ENCODE data around the gene CREB3L2.

DNA sequence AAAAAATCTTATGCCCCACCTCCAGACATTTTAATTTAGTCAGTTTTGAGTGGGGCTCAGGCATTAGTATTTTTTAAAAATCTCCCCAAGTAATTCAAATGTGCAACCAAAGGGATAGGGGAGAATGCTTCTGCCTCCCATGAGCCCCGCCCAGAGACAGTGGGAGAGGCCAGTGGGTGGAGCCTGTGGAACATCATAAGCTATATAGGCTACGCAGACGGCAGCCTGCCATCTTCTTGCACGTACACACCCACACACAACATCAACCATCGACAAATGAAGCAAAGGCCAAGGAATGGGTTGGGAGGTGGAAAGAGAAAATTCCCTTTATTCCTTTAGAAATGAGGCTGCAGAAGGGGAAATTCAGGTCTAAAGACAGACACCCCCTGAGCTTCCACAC is 25.2 kb downstream of the CREB3L2 start:
- TF ChIP-seq CEBPB (IDR thresholded peaks at IDR 0.05; ENCODE audit: low read depth, low read length) (no peak), SMC3 (IDR thresholded peaks at IDR 0.05; ENCODE audit: low read depth, low read length) (no peak), POLR2A (IDR thresholded peaks at IDR 0.05; ENCODE audit: low read depth, low read length) (no peak), CHD1 (IDR thresholded peaks at IDR 0.05; ENCODE audit: low read depth, low read length) (no peak), RCOR1 (IDR thresholded peaks at IDR 0.05; ENCODE audit: insufficient replicate concordance, low read length) (no peak), FOS (IDR thresholded peaks at IDR 0.05; ENCODE audit: low read depth, low read length) (no peak), MAFK (IDR thresholded peaks at IDR 0.05; ENCODE audit: low read depth, low read length) (no peak), BHLHE40 (IDR thresholded peaks at IDR 0.05; ENCODE audit: low read depth, low read length) (no peak), RFX5 (IDR thresholded peaks at IDR 0.05; ENCODE audit: low read depth, low read length) (no peak), RAD21 (IDR thresholded peaks at IDR 0.05; ENCODE audit: low read length) (no peak)
- TF ChIP-seq, protein P1, sequence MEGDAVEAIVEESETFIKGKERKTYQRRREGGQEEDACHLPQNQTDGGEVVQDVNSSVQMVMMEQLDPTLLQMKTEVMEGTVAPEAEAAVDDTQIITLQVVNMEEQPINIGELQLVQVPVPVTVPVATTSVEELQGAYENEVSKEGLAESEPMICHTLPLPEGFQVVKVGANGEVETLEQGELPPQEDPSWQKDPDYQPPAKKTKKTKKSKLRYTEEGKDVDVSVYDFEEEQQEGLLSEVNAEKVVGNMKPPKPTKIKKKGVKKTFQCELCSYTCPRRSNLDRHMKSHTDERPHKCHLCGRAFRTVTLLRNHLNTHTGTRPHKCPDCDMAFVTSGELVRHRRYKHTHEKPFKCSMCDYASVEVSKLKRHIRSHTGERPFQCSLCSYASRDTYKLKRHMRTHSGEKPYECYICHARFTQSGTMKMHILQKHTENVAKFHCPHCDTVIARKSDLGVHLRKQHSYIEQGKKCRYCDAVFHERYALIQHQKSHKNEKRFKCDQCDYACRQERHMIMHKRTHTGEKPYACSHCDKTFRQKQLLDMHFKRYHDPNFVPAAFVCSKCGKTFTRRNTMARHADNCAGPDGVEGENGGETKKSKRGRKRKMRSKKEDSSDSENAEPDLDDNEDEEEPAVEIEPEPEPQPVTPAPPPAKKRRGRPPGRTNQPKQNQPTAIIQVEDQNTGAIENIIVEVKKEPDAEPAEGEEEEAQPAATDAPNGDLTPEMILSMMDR (conservative IDR thresholded peaks at IDR 0.05; ENCODE audit: low read depth, low read length): no peak
- TF ChIP-seq, protein P2, sequence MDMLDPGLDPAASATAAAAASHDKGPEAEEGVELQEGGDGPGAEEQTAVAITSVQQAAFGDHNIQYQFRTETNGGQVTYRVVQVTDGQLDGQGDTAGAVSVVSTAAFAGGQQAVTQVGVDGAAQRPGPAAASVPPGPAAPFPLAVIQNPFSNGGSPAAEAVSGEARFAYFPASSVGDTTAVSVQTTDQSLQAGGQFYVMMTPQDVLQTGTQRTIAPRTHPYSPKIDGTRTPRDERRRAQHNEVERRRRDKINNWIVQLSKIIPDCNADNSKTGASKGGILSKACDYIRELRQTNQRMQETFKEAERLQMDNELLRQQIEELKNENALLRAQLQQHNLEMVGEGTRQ (IDR thresholded peaks at IDR 0.05; ENCODE audit: low read depth, low read length): no peak
- TF ChIP-seq, protein P3, sequence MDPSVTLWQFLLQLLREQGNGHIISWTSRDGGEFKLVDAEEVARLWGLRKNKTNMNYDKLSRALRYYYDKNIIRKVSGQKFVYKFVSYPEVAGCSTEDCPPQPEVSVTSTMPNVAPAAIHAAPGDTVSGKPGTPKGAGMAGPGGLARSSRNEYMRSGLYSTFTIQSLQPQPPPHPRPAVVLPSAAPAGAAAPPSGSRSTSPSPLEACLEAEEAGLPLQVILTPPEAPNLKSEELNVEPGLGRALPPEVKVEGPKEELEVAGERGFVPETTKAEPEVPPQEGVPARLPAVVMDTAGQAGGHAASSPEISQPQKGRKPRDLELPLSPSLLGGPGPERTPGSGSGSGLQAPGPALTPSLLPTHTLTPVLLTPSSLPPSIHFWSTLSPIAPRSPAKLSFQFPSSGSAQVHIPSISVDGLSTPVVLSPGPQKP (IDR thresholded peaks at IDR 0.05; ENCODE audit: borderline replicate concordance, low read depth, low read length): no peak
